Neural crest cell (in vitro differentiated cells): ENCODE data around the gene SPTLC1. TPM values are rescaled to one million over a fixed set of nuclear protein-coding genes. Genes with fewer than 3 reads are reported as not detected.
"Not testable (repeated sequence)": the region's sequence is repeated elsewhere in the genome, so short reads cannot be mapped to it uniquely, and the experiment has no call there.

Source experiments
- DNase-seq: peaks from one replicate; pipeline ENCODE4 v3.0.0; 2021; ENCODE audit warnings: low read depth, mixed read lengths, low spot score
- H3K27ac Mint-ChIP-seq: one replicate; pipeline ENCODE4 v1.8.0; 2021; ENCODE audit warnings: mild to moderate bottlenecking, mixed read lengths; ENCODE audit not compliant: unreplicated experiment
- H3K27me3 Mint-ChIP-seq: 2 replicates; pipeline ENCODE4 v1.8.0; 2021; ENCODE audit warnings: low read depth, mild to moderate bottlenecking, mixed read lengths
- H3K36me3 Mint-ChIP-seq: 2 replicates; pipeline ENCODE4 v1.8.0; 2021; ENCODE audit warnings: low read depth, mild to moderate bottlenecking, mixed read lengths
- H3K4me1 Mint-ChIP-seq: 2 replicates; pipeline ENCODE4 v1.8.0; 2021; ENCODE audit warnings: mixed read lengths
- H3K4me3 Mint-ChIP-seq: one replicate; pipeline ENCODE4 v1.8.0; 2021; ENCODE audit warnings: mild to moderate bottlenecking, mixed read lengths
- H3K9me3 Mint-ChIP-seq: 2 replicates; pipeline ENCODE4 v1.8.0; 2021; ENCODE audit warnings: mixed read lengths
- total RNA-seq: library from RNA; stranded (reverse); gene quantifications from 2 replicates; pipeline ENCODE4 v1.2.1, GENCODE V29; 2021
- TF ChIP-seq, protein P1 (sequence below): fragments of 200-600 bp; sonication (generic); conservative IDR thresholded peaks from 2 replicates; pipeline ENCODE4 v1.5.0; 2021; ENCODE audit warnings: antibody characterized with exemption, mild to moderate bottlenecking

SPTLC1 gene
- total RNA-seq, 1 donor from 2014 or later = 51.8 TPM

- H3K4me1 Mint-ChIP-seq = no peaks in the 10 kb centered on the region
- H3K36me3 Mint-ChIP-seq = no peaks in the 10 kb centered on the region
- no peak overlapping the region for H3K4me3 Mint-ChIP-seq
- H3K9me3 Mint-ChIP-seq = no peaks in the 10 kb centered on the region
- H3K27me3 Mint-ChIP-seq = no peaks in the 10 kb centered on the region
- DNase-seq = no peak
- H3K27ac Mint-ChIP-seq = no peak overlapping the region
- TF ChIP-seq, protein P1, sequence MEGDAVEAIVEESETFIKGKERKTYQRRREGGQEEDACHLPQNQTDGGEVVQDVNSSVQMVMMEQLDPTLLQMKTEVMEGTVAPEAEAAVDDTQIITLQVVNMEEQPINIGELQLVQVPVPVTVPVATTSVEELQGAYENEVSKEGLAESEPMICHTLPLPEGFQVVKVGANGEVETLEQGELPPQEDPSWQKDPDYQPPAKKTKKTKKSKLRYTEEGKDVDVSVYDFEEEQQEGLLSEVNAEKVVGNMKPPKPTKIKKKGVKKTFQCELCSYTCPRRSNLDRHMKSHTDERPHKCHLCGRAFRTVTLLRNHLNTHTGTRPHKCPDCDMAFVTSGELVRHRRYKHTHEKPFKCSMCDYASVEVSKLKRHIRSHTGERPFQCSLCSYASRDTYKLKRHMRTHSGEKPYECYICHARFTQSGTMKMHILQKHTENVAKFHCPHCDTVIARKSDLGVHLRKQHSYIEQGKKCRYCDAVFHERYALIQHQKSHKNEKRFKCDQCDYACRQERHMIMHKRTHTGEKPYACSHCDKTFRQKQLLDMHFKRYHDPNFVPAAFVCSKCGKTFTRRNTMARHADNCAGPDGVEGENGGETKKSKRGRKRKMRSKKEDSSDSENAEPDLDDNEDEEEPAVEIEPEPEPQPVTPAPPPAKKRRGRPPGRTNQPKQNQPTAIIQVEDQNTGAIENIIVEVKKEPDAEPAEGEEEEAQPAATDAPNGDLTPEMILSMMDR = no peak
Observed at GRCh38 chr9:92004045-92004392, 111.2 kb downstream of the SPTLC1 start.

GRCh38 chr9:92003308-92004044 lies 111.7 kb downstream of the SPTLC1 start:
- TF ChIP-seq, protein P1 = no peak
- H3K27me3 Mint-ChIP-seq = no peaks in the 10 kb centered on the region

DNA sequence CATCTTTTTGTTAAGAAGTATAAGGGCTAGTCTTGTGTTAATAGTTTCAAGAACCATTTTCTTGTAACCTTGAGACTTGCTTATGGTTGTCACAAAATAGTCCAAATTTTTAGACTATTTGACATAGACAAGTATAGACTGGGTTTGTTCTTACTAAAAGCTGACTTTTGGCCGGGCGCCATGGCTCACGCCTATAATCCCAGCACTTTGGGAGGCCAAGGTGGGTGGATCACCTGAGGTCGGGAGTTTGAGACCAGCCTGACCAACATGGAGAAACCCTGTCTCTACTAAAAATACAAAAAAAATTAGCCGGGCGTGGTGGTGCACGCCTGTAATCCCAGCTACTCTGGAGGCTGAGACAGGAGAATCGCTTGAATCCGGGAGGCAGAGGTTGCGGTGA lies 113.3 kb downstream of the SPTLC1 start:
- not testable (repeated sequence) for H3K9me3 Mint-ChIP-seq, H3K27me3 Mint-ChIP-seq, H3K4me3 Mint-ChIP-seq, H3K27ac Mint-ChIP-seq, H3K4me1 Mint-ChIP-seq, DNase-seq, H3K36me3 Mint-ChIP-seq

More at GRCh38 chr9:92003308-92004044, 111.7 kb downstream of the SPTLC1 start:
- Mint-ChIP-seq H3K4me1 (no peaks in the 10 kb centered on the region), H3K27ac (no peak overlapping the region), H3K9me3 (no peaks in the 10 kb centered on the region), H3K4me3 (no peak overlapping the region), H3K36me3 (no peaks in the 10 kb centered on the region)
- DNase-seq = no peak

- DNase-seq = no peak
Observed at GRCh38 chr9:92001244-92001643, 114.0 kb downstream of the SPTLC1 start.

GRCh38 chr9:91995000-91995655 lies 120.1 kb downstream of the SPTLC1 start:
- H3K27ac Mint-ChIP-seq = no peak overlapping the region
- no peaks in the 10 kb centered on the region for H3K36me3 Mint-ChIP-seq
- TF ChIP-seq, protein P1 = no peak
- peaks cover 4% of the 10 kb centered on the region for H3K27me3 Mint-ChIP-seq
- no peaks in the 10 kb centered on the region for H3K9me3 Mint-ChIP-seq
- no peak overlapping the region for H3K4me3 Mint-ChIP-seq
- H3K4me1 Mint-ChIP-seq = peaks cover 4% of the 10 kb centered on the region
- DNase-seq = no peak

More at GRCh38 chr9:92001244-92001643, 114.0 kb downstream of the SPTLC1 start:
- H3K4me3 Mint-ChIP-seq = no peak overlapping the region
- no peaks in the 10 kb centered on the region for H3K36me3 Mint-ChIP-seq
- no peaks in the 10 kb centered on the region for H3K4me1 Mint-ChIP-seq
- no peaks in the 10 kb centered on the region for H3K9me3 Mint-ChIP-seq
- H3K27ac Mint-ChIP-seq = no peak overlapping the region
- TF ChIP-seq, protein P1 = no peak
- no peaks in the 10 kb centered on the region for H3K27me3 Mint-ChIP-seq

DNA sequence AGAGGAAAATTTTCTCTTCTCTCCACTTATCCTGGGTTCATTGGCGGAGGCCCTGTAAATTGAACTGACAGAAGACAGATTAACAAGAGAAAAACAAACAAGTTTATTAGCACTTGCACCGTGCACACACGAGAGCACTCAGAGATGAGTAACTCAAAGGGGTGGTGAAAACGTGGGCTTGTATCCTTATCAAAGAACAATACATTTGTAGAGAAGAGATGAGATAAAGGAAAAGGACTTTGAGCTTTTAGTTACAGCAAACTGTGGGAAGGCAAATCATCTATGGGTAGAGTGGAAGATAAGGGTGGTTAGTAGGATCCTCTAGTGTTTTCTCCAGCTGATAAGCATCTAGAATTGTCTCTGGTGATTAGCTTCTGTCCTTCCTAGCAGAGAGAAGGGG lies 120.8 kb downstream of the SPTLC1 start:
- Mint-ChIP-seq H3K27ac (no peak overlapping the region), H3K9me3 (peaks cover 7% of the 10 kb centered on the region), H3K4me1 (peaks cover 4% of the 10 kb centered on the region), H3K27me3 (peaks cover 4% of the 10 kb centered on the region), H3K4me3 (no peak overlapping the region), H3K36me3 (no peaks in the 10 kb centered on the region)
- TF ChIP-seq, protein P1 = no peak
- DNase-seq = no peak
